DOHH2 (cell line): ENCODE results near the gene EFCAB9.

Experiments used
- CTCF ChIP-seq: fragments of 200-600 bp; sonication (generic); IDR thresholded peaks from one replicate; pipeline ENCODE4 v1.5.1; 2014; ENCODE audit warnings: antibody characterized with exemption, mild to moderate bottlenecking, low read depth, low read length; ENCODE audit not compliant: poor library complexity, severe bottlenecking
- EZH2phosphoT487 ChIP-seq: fragments of 200-600 bp; sonication (generic); IDR thresholded peaks from 2 replicates; pipeline ENCODE4 v1.6.1; 2017; ENCODE audit warnings: borderline replicate concordance, mild to moderate bottlenecking, antibody characterized with exemption, low read length, moderate library complexity, mixed read lengths

- TF ChIP-seq CTCF (no peak), EZH2phosphoT487 (no peak)
Measured at GRCh38 chr5:172182291-172182690, 11.7 kb upstream of the EFCAB9 start.
